A673 (cell line): Measurements from ENCODE around the gene HMCN1.

Experiments
- EZH2 ChIP-seq: fragments of 200-600 bp; sonication (generic); IDR thresholded peaks from 2 replicates; pipeline ENCODE4 v1.6.1; 2017; ENCODE audit warnings: borderline replicate concordance, low read depth, mild to moderate bottlenecking, mixed read lengths, antibody characterized with exemption, low read length; ENCODE audit not compliant: poor library complexity, severe bottlenecking
- TF ChIP-seq, protein P1 (sequence below): fragments of 300-800, 200-600 bp; sonication (generic); conservative IDR thresholded peaks from 2 replicates; pipeline ENCODE4 v1.5.1; 2017; ENCODE audit warnings: low read depth, mild to moderate bottlenecking, antibody characterized with exemption, low read length, moderate library complexity, mixed read lengths

DNA sequence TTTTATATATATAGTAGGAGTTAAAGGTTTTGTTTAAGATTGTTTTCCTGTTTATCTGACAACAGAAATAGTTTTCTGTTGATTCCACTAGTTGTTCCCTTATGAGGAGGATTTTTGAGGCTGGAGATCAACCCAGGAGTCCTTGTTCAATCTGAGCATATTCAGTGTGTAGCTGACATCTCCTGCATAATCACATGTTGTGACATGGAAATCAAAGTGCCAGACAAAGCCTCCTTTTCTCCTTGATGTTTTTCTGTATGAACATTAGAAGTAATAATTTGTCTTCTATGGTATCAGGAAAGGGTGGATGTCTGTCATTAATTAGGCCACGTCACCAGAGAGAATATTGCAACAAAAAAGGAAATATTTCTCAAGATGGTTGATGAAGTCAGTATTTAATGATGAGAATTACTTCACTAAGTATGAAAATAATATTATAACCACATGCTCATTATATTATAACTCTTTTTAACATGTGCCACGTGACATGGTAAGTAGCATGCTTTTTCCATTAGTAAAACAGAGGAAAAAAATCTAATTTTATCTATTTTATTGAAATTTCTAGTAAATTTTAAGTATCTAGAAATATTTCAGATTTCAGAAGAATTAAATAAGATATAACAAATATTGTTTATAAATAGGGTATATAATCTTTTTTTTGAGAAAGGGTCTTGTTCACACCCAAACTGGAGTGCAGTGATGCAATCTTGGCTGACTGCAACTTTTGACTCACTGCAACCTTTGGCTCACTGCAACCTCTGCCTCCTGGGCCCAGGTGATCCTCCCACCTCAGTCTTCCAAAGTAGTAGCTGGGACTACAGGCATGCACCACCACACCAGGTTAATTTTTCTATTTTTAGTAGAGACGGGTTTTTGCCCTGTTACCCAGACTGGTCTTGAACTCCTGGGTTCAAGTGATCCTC, 223.5 kb downstream of the HMCN1 start:
- TF ChIP-seq, protein P1, sequence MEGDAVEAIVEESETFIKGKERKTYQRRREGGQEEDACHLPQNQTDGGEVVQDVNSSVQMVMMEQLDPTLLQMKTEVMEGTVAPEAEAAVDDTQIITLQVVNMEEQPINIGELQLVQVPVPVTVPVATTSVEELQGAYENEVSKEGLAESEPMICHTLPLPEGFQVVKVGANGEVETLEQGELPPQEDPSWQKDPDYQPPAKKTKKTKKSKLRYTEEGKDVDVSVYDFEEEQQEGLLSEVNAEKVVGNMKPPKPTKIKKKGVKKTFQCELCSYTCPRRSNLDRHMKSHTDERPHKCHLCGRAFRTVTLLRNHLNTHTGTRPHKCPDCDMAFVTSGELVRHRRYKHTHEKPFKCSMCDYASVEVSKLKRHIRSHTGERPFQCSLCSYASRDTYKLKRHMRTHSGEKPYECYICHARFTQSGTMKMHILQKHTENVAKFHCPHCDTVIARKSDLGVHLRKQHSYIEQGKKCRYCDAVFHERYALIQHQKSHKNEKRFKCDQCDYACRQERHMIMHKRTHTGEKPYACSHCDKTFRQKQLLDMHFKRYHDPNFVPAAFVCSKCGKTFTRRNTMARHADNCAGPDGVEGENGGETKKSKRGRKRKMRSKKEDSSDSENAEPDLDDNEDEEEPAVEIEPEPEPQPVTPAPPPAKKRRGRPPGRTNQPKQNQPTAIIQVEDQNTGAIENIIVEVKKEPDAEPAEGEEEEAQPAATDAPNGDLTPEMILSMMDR = no peak
- no peak for TF ChIP-seq EZH2
